ENCODE measurements around the gene TEDDM1. TPM values are rescaled to one million over a fixed set of nuclear protein-coding genes. Genes with fewer than 3 reads are reported as not detected.

TEDDM1 gene
- total RNA-seq, 2 experiments from 2014 or later, result not detected

DNA sequence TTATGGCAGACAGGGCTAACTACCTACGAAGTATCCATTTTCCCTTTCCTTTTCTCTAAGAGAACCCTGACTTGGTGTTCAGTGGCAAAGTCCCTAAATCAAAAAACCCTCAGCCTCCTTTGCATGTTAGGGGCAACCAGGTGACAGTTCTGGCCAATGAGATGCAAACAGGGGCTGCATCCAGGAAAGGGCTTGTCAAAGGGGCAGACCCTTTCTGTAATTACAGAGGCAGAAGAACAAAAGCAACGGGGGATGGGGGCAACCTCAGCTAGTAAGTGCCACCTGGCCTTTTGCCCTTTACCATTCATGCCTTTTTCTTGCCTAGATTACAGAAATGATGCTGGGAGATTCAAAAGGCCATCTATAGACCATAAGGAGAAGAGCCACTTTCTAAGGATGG, 43.3 kb downstream of the TEDDM1 start:
- H3K9me3 ChIP-seq (ENCODE audit: low read length), result no peaks in the 10 kb centered on the region
- intact Hi-C loops (cut with micrococcal nuclease; ENCODE audit: unreplicated experiment), result no loop called here
- DNase-seq (ENCODE audit: low spot score), result no peak
- ChIA-PET CTCF (ENCODE audit: unreplicated experiment) (no interaction called here), POLR2A (no interaction called here)
- H2AFZ ChIP-seq (ENCODE audit: low read length), result no peak overlapping the region
- H3K4me2 ChIP-seq (ENCODE audit: low read length), result no peak overlapping the region
- H3K27ac ChIP-seq (ENCODE audit: low read depth, low read length, poor library complexity, severe bottlenecking), result no peak overlapping the region
- no TSS peak for BruUV-seq (replicated peaks)
- H3K4me1 ChIP-seq (ENCODE audit: insufficient read depth, low read length, poor library complexity, severe bottlenecking), result no peaks in the 10 kb centered on the region
- no peaks in the 10 kb centered on the region for H4K20me1 ChIP-seq (ENCODE audit: insufficient read depth, low read length)
- no peaks in the 10 kb centered on the region for H3K79me2 ChIP-seq (ENCODE audit: insufficient read depth, low read depth, low read length)
- no peak overlapping the region for H3K4me3 ChIP-seq (ENCODE audit: low read depth, low read length, poor library complexity, severe bottlenecking)
- H3K36me3 ChIP-seq (ENCODE audit: insufficient read depth, low read length), result no peaks in the 10 kb centered on the region
- no peak for TF ChIP-seq EZH2phosphoT487 (IDR thresholded peaks at IDR 0.05; ENCODE audit: borderline replicate concordance, low read depth, low read length)
- TF ChIP-seq CTCF (conservative IDR thresholded peaks at IDR 0.05; ENCODE audit: low read length), result no peak
- H3K9me2 ChIP-seq (ENCODE audit: insufficient read depth, low read length), result no peaks in the 10 kb centered on the region

DNA sequence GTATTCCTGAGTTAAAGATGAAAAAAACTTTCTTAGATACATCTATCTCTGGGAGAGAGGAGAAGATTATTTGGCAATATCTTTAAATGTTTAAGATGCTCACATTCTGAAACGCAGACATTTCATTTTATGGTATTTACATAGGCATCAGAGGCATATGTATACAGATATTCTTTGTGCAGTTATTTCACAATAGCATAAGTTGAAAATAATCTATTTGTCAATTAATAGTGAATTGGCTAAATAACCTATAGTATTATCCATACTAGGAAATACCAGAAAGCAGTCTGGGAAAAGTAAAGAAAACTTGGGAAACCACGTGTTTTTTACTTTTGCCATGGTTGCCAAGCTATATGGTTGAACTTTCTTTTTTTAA, 44.8 kb downstream of the TEDDM1 start:
- H3K27ac ChIP-seq (ENCODE audit: low read depth, low read length, poor library complexity, severe bottlenecking), result no peak overlapping the region
- CTCF ChIA-PET (ENCODE audit: unreplicated experiment), result no interaction called here
- BruUV-seq (replicated peaks), result no TSS peak

More for the DNA sequence above, 44.8 kb downstream of the TEDDM1 start:
- TF ChIP-seq EZH2phosphoT487 (IDR thresholded peaks at IDR 0.05; ENCODE audit: borderline replicate concordance, low read depth, low read length) (no peak), CTCF (conservative IDR thresholded peaks at IDR 0.05; ENCODE audit: low read length) (no peak)
- POLR2A ChIA-PET, result interaction anchor here (0.6 kb wide), 1 partner anchor 515 kb away, joined by 3 read pairs; no protein-coding TSS in a partner anchor
- no peak for DNase-seq (ENCODE audit: low spot score)
- Histone ChIP-seq H3K9me2 (ENCODE audit: insufficient read depth, low read length) (no peaks in the 10 kb centered on the region), H4K20me1 (ENCODE audit: insufficient read depth, low read length) (no peaks in the 10 kb centered on the region), H3K4me2 (ENCODE audit: low read length) (no peak overlapping the region), H3K4me3 (ENCODE audit: low read depth, low read length, poor library complexity, severe bottlenecking) (no peak overlapping the region), H3K79me2 (ENCODE audit: insufficient read depth, low read depth, low read length) (no peaks in the 10 kb centered on the region), H2AFZ (ENCODE audit: low read length) (no peak overlapping the region), H3K9me3 (ENCODE audit: low read length) (no peaks in the 10 kb centered on the region), H3K36me3 (ENCODE audit: insufficient read depth, low read length) (no peaks in the 10 kb centered on the region), H3K4me1 (ENCODE audit: insufficient read depth, low read length, poor library complexity, severe bottlenecking) (no peaks in the 10 kb centered on the region)
- intact Hi-C loops (cut with micrococcal nuclease; ENCODE audit: unreplicated experiment), result no loop called here
